Stimulated activated CD8-positive, alpha-beta memory T cell treated with anti-CD3 and anti-CD28 coated beads, Interleukin-4, amount 100 ng/mL, for 4 hours (primary cell): ENCODE data around the gene FAM20B.
"Not testable (repeated sequence)": the region's sequence is repeated elsewhere in the genome, so short reads cannot be mapped to it uniquely, and the experiment has no call there.

Experiments used
- DNase-seq, 2 donors: peaks; one replicate each; pipeline ENCODE4 v3.0.0-alpha.2; 2020; ENCODE audit warnings: low read depth in 2 of 2, low spot score in 1 of 2

The FAM20B gene

GRCh38 chr1:179025125-179025974 lies at the start of gene FAM20B:
TSS of gene FAM20B (plus strand) at chr1:179025894. CDS start at chr1:179043848, 17,954 bp downstream.
- DNase-seq: peak; percentile 78 to 90

GRCh38 chr1:178976541-178976940 lies 49.2 kb upstream of the FAM20B start:
- DNase-seq: no peak

DNA sequence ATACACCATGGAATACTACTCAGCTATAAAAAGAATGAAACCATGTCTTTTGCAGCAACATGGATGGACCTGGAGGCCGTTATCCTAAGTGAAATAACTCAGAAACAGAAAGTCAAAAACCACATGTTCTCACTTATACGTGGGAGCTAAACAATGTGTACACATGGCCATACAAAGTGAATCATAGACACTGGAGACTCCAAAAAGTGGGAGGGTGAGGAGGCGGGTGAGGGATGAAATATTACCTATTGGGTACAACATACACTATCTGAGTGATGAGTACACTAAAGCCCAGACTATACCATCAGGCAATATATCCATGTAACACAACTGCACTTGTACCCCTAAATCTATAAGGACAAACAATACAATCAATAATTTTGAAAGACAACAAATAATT lies 39.5 kb upstream of the FAM20B start:
- DNase-seq: no peak

- not testable (repeated sequence) for DNase-seq
Observed at GRCh38 chr1:178988198-178988597, 37.5 kb upstream of the FAM20B start.

- DNase-seq: no peak
Observed at GRCh38 chr1:178993559-178993958, 32.1 kb upstream of the FAM20B start.

GRCh38 chr1:178997428-178997827 lies 28.3 kb upstream of the FAM20B start:
- DNase-seq: no peak

- DNase-seq: no peak
Observed at GRCh38 chr1:178998295-178998694, 27.4 kb upstream of the FAM20B start.

GRCh38 chr1:178999061-178999460 lies 26.6 kb upstream of the FAM20B start:
- no peak for DNase-seq

DNA sequence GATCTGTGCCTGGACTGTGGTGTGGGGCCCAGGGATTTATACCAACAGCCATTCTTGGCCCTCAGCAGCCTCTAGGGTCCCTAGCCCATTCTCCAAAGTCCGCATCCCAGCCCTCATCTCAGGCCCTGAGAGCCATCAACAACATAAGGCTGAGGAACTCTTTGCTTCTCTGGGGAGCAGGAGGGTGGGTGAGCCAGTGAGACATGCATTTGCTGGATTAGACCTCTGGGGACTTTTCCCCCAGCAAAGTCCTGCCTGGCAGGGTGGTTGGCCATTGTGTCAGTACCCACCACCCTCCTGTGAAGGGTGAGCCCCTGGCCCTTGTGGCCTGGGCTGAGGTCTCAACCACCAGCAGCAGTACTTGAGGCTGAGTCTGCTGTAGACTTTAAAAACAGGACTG lies 24.2 kb upstream of the FAM20B start:
- no peak for DNase-seq

DNA sequence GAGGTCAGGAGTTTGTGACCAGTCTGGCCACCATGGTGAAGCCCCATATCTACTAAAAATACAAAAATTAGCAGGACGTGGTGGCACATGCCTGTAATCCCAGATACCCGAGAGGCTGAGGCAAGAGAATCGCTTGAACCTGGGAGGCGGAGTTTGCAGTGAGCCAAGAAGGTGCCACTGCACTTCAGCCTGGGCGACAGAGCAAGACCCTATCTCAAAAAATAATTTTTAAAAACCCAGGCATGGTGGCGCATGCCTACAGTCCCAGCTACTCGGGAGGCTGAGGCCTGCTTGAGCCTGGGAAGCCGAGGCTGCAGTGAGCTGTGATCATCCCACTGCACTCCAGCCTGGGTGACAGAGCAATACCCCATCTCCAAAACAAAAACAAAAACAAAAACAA lies 23.6 kb upstream of the FAM20B start:
- not testable (repeated sequence) for DNase-seq

DNA sequence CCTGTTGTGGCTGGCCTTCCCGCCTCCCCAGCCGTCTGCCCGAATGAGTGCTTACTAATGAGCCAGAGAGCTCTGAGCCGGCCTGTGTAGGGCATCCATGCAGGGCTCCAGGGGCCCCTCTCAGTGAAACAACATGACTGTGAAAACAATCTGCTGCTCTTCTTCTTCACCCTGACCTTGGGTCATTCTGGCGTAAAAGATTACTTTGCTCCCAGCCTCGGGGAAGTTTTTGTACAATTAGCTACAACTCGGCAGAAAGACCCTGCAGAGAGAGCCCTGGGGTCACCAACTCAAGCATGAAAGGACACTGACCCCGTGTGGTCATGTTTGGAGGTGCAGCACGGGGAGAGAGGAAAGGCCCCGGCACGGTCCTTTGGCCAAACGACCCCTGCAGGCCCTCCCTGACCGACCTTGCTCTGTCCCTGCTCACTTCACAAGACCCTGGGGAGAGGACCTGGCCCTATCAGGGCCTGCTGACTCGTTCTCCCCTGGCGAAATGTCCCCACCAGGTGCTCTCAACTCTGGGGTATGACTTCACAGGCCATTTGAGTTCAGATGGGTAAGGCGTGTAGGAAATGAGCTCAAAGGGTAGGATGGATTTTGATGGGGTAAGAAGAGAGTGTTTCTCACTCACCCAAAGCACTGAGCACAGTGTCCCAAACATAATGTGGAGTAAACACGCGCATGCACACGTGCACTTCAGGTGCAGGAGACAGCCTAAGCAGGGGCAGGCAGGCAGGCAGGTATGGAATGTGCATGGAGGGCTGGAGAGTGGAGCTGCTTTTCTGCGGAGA lies 22.9 kb upstream of the FAM20B start:
- DNase-seq: peak; percentile 23 to 35

DNA sequence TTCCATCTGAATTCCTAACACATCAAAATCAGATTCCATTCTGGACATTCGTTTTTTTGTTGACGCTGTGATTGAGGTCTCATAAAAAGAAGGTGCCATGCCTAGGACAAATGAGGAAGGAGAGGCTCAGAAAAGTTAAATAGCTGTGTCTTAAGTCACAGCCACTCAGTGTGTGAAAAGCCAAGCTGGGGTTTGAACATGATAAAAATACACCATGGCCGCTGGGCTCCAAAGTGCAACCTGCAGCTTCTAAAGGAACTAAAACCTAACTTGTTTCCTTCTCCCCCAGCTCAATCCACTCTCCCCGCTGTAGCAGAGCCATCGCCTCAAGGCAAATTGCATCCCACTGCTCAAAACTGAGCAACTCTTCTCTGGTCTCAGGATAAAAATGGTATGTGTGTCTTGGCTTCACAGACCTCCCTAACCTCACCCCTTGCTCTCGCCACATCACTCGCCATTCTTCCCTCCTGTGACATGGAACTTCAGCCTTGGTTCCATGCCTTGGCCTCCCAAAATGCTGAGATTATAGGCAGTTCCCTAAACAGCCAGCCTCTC lies 22.1 kb upstream of the FAM20B start:
- DNase-seq: no peak

- no peak for DNase-seq
Observed at GRCh38 chr1:179007233-179007632, 18.5 kb upstream of the FAM20B start.

DNA sequence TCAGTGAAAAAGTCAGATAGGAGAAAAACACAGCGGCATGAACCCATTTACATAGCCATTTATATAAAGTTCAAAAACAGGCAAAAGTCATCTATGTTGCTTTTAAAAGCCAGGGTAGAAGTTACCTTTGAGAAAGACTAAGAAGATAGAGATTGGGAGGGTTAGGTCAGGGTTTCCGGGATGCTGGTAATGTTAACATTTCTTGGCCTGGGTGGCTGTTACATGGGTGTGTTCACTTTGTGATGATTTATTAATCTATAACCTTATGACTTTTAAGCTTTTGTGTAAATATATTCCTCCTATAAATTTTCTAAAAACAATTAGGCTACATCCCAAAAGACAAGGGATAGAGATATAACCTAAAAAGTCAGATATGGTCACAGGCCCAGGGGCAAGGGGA lies 15.0 kb upstream of the FAM20B start:
- no peak for DNase-seq

DNA sequence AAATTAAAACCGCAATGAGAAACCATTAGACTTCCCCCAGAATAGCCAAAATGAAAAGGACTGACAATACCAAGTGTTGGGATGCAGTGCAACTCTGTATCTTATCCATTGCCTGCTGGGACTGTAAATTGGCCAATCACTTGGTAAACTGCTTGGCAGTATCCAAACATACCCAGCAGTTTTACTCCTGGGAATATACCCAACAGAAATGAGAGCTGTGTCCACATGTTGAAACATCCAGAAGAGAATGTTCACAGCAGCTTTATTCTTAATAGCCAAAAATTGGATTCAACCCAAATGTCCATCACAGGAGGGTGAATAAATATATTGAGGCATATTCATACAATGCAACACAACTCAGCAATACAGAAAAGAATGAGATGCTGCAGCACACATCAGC lies 13.7 kb upstream of the FAM20B start:
- DNase-seq: no peak

DNA sequence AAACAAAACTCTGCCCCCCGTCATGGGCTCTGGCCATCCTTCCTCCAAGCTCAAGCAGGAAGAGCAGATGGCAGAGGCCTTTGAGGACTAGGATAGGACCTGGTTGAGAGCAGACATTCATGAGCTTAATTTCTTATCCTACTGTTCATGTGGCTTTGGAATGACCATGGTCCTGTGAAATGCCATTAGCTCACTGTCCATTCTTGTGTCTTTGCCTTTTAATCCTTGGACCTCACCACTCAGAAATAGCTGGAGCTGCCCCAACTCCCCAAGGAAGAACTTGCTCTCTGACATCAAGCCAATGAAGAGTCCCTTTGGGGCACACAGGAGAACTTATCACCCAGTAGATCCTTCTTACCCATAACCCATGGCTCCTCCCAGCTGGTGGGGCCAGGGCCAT lies 11.6 kb upstream of the FAM20B start:
- no peak for DNase-seq

DNA sequence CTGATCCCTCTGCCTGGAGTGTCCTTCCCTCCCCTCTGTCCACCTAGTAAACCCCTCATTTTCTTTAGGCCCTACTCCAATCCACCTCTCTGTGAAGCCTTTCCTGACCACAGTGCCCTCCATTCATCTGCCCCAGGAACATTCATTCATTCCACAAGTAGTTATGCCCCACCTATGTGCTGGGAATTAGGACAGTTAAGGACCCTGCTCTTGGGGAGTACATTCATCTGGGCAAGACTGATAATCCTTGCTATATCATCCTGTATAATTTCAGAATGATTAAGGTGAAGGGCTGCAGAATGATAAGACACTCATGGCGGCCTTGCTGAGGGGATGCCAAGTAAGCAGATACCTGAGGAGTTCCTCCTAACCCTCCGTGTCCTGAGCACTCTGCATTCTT lies 10.3 kb upstream of the FAM20B start:
- DNase-seq: no peak

- DNase-seq: no peak
Observed at GRCh38 chr1:179016706-179017382, 8.8 kb upstream of the FAM20B start.

- DNase-seq: no peak
Observed at GRCh38 chr1:179017383-179018326, 8.0 kb upstream of the FAM20B start.

- DNase-seq: no peak
Observed at GRCh38 chr1:179021873-179022272, 3.8 kb upstream of the FAM20B start.
